A549 (cell line): ENCODE results near the gene RARB. TPM values are rescaled to one million over a fixed set of nuclear protein-coding genes. Genes with fewer than 3 reads are reported as not detected.

Source experiments
- ATAC-seq, 2 experiments: fragments of 200-7000 bp in 1 of 2; fragments of >200 bp in 1 of 2; cut with Nextera tagmentation in 1 of 2; cut with Tn5 transposase in 1 of 2; 3 replicates each; pipeline versions ENCODE4 v1.8.0 to v1.9.1; 2018 to 2020; ENCODE audit warnings: mild to moderate bottlenecking in 1 of 2, moderate library complexity in 1 of 2
- CTCF ChIA-PET: fragments of 300-600 bp; sonication (Branson Sonifier 250); formaldehyde crosslinking; extraction: SDS; loops from one replicate; lab custom pipeline; 2021; ENCODE audit warnings: antibody characterized with exemption, inconsistent platforms; lab: Yijun Ruan, JAX
- POLR2A ChIA-PET: fragments of 350-600 bp; formaldehyde crosslinking; extraction: SDS; loops from one replicate; lab custom pipeline; 2021; ENCODE audit warnings: antibody characterized with exemption, inconsistent platforms; lab: Yijun Ruan, JAX
- DNase-seq, 2 experiments: peaks; one replicate each; pipeline versions ENCODE4 v3.0.0 to v3.0.0-alpha.2; 2011 to 2016; ENCODE audit warnings: low read depth in 1 of 2, low spot score in 1 of 2
- FAIRE-seq: peaks from 2 replicates; lab custom pipeline; 2011; peaks lifted over from hg19 to GRCh38; lab: Jason Lieb, UNC
- H3K27ac ChIP-seq, 2 experiments: fragments of >200 bp; sonication (Bioruptor Twin); formaldehyde crosslinking; 3 replicates each; pipeline ENCODE4 v1.5.1; 2016 to 2017
- H3K4me1 ChIP-seq: fragments of >200 bp; sonication (Bioruptor Twin); formaldehyde crosslinking; 3 replicates; pipeline ENCODE4 v1.6.1; 2016
- H3K4me2 ChIP-seq: fragments of >200 bp; sonication (Bioruptor Twin); formaldehyde crosslinking; 3 replicates; pipeline ENCODE4 v1.6.1; 2016
- H3K4me3 ChIP-seq: fragments of >200 bp; sonication (Bioruptor Twin); formaldehyde crosslinking; 3 replicates; pipeline ENCODE4 v1.5.1; 2016
- H3K9me3 ChIP-seq: fragments of >200 bp; sonication (Bioruptor Twin); formaldehyde crosslinking; 3 replicates; pipeline ENCODE4 v1.6.1; 2016
- ATOH8 ChIP-seq: fragments of 250-450 bp; sonication (Bioruptor Pico); IDR thresholded peaks from 2 replicates; pipeline ENCODE4 v1.5.0; 2020; ENCODE audit warnings: low read depth, mild to moderate bottlenecking, moderate library complexity
- BCL3 ChIP-seq: fragments of >200 bp; sonication (Bioruptor Twin); formaldehyde crosslinking; IDR thresholded peaks from 3 replicates; pipeline ENCODE4 v1.6.1; 2016
- CBX2 ChIP-seq: fragments of 200-600 bp; sonication (generic); IDR thresholded peaks from 2 replicates; pipeline ENCODE4 v1.6.1; 2016; ENCODE audit warnings: low read depth, mild to moderate bottlenecking, borderline replicate concordance
- CHD2 ChIP-seq: fragments of 150-350 bp; IDR thresholded peaks from 2 replicates; pipeline ENCODE4 v1.6.1; 2014; ENCODE audit warnings: low read length; ENCODE audit not compliant: partially characterized antibody
- EHF ChIP-seq: fragments of 250-450 bp; sonication (Bioruptor Pico); IDR thresholded peaks from 2 replicates; pipeline ENCODE4 v1.5.0; 2020; ENCODE audit warnings: mild to moderate bottlenecking
- EHMT2 ChIP-seq: fragments of 200-600 bp; sonication (generic); IDR thresholded peaks from 2 replicates; pipeline ENCODE4 v1.6.1; 2016; ENCODE audit warnings: antibody characterized with exemption, low read depth, mild to moderate bottlenecking, moderate library complexity
- ELK1 ChIP-seq: fragments of 150-350 bp; IDR thresholded peaks from 2 replicates; pipeline ENCODE4 v1.6.1; 2014; ENCODE audit warnings: low read depth, mild to moderate bottlenecking, low read length
- EP300 ChIP-seq, 2 experiments: fragments of >200 bp; sonication (Bioruptor Twin); formaldehyde crosslinking; IDR thresholded peaks; 2 replicates in 1 of 2; 3 replicates in 1 of 2; pipeline ENCODE4 v1.6.1; 2016 to 2017
- HES2 ChIP-seq: fragments of >200 bp; sonication (Bioruptor Twin); formaldehyde crosslinking; IDR thresholded peaks from 2 replicates; pipeline ENCODE4 v1.6.1; 2016
- HEYL ChIP-seq: fragments of 250-450 bp; sonication (Bioruptor Pico); IDR thresholded peaks from 2 replicates; pipeline ENCODE4 v1.8.0; 2021; ENCODE audit warnings: mild to moderate bottlenecking, moderate library complexity
- HOXA7 ChIP-seq: fragments of 250-450 bp; sonication (Bioruptor Pico); IDR thresholded peaks from 2 replicates; pipeline ENCODE4 v1.5.0; 2020; ENCODE audit warnings: mild to moderate bottlenecking, moderate library complexity
- JUN ChIP-seq, 2 experiments: fragments of >200 bp; sonication (Bioruptor Twin); formaldehyde crosslinking; IDR thresholded peaks; 2 replicates in 1 of 2; 3 replicates in 1 of 2; pipeline ENCODE4 v1.6.1; 2016 to 2017
- JUNB ChIP-seq: fragments of >200 bp; sonication (Bioruptor Twin); formaldehyde crosslinking; IDR thresholded peaks from 2 replicates; pipeline ENCODE4 v1.6.1; 2016
- MAX ChIP-seq: IDR thresholded peaks from 2 replicates; pipeline ENCODE4 v1.6.1; 2012
- MYC ChIP-seq: IDR thresholded peaks from 2 replicates; pipeline ENCODE4 v1.6.1; 2012; ENCODE audit warnings: mild to moderate bottlenecking, inconsistent platforms, low read length, improper control_type of control experiment, borderline replicate concordance
- NR3C1 ChIP-seq: fragments of >200 bp; sonication (Bioruptor Twin); formaldehyde crosslinking; IDR thresholded peaks from 3 replicates; pipeline ENCODE4 v1.6.1; 2017
- PBX3 ChIP-seq: IDR thresholded peaks from 2 replicates; pipeline ENCODE4 v1.6.1; 2012
- POLR2A ChIP-seq: IDR thresholded peaks from 2 replicates; pipeline ENCODE4 v1.6.1; 2012; ENCODE audit warnings: mild to moderate bottlenecking, low read length
- POLR2AphosphoS2 ChIP-seq: conservative IDR thresholded peaks from 2 replicates; pipeline ENCODE4 v1.6.1; 2012; ENCODE audit warnings: low read length, improper control_type of control experiment, inconsistent platforms
- RAD21 ChIP-seq, 2 experiments: fragments of >200 bp in 1 of 2; sonication (Bioruptor Twin) in 1 of 2; formaldehyde crosslinking in 1 of 2; IDR thresholded peaks in 1 of 2; conservative IDR thresholded peaks in 1 of 2; 2 replicates in 1 of 2; 3 replicates in 1 of 2; pipeline ENCODE4 v1.6.1; 2012 to 2018; ENCODE audit warnings: inconsistent platforms in 1 of 2
- RARB ChIP-seq: fragments of 250-450 bp; sonication (Bioruptor Pico); IDR thresholded peaks from 2 replicates; pipeline ENCODE4 v1.8.0; 2021; ENCODE audit warnings: mild to moderate bottlenecking, moderate library complexity
- REST ChIP-seq: fragments of 200-600 bp; sonication (generic); IDR thresholded peaks from 2 replicates; pipeline ENCODE4 v1.6.1; 2016; ENCODE audit warnings: antibody characterized with exemption, mild to moderate bottlenecking, moderate library complexity
- TP53 ChIP-seq: fragments of 250-450 bp; sonication (Bioruptor Pico); IDR thresholded peaks from 2 replicates; pipeline ENCODE4 v1.5.0; 2021; ENCODE audit warnings: mild to moderate bottlenecking, moderate library complexity
- USF2 ChIP-seq: fragments of 450-650 bp; IDR thresholded peaks from 2 replicates; pipeline ENCODE4 v1.6.1; 2014; ENCODE audit warnings: antibody characterized with exemption
- ZC3H11A ChIP-seq: fragments of 450-650 bp; IDR thresholded peaks from 2 replicates; pipeline ENCODE4 v1.6.1; 2014; ENCODE audit warnings: antibody characterized with exemption, mild to moderate bottlenecking
- ZNF302 ChIP-seq: fragments of 250-450 bp; sonication (Bioruptor Pico); IDR thresholded peaks from 2 replicates; pipeline ENCODE4 v1.9.0; 2021; ENCODE audit warnings: inconsistent platforms, mild to moderate bottlenecking, moderate library complexity
- ZSCAN20 ChIP-seq: fragments of 250-450 bp; sonication (Bioruptor Pico); IDR thresholded peaks from 2 replicates; pipeline ENCODE4 v1.8.0; 2022; ENCODE audit warnings: mild to moderate bottlenecking, moderate library complexity
- WGBS: methylation state at CpG from one replicate; pipeline ENCODE4 v1.1.6; 2017; ENCODE audit errors: missing lambda C conversion rate; 5-methylcytosine and 5-hydroxymethylcytosine counted together
- polyA plus RNA-seq, 4 experiments: library from polyadenylated mRNA; depleted of rRNA in 3 of 4; stranded (reverse); fragments of >200 nt; fragmentation: RNase III in 1 of 4; extraction: RNeasy Plus Mini Kit Qiagen cat#74134 plus additional on column Dnase treatment in 1 of 4; gene quantifications; 2 replicates in 3 of 4; 3 replicates in 1 of 4; pipeline ENCODE4 v1.2.3, GENCODE V29; 2011 to 2017

The RARB gene
- polyA plus RNA-seq, 2 of the 4 experiments (the other 2 are of a cell fraction): 24.5 to 30.8 TPM

GRCh38 chr3:25548836-25549235 lies 120.8 kb downstream of the RARB start:
- no peak for TF ChIP-seq HES2
- no peak for TF ChIP-seq REST
- TF ChIP-seq ZNF302 (CRISPR knock-in tag): no peak
- TF ChIP-seq CHD2: no peak
- TF ChIP-seq ATOH8 (CRISPR knock-in tag): no peak
- TF ChIP-seq PBX3: no peak
- no peak for TF ChIP-seq EHF (CRISPR knock-in tag)
- TF ChIP-seq RARB: no peak
- no peak for TF ChIP-seq HOXA7 (CRISPR knock-in tag)
- TF ChIP-seq JUN (IDR thresholded peaks at IDR 0.05): no peak
- no peak for TF ChIP-seq EP300 (IDR thresholded peaks at IDR 0.05)
- no peak for TF ChIP-seq ELK1
- TF ChIP-seq JUNB: no peak
- TF ChIP-seq NR3C1: no peak
- no peak for TF ChIP-seq ZC3H11A
- TF ChIP-seq, all 56 proteins: peak for 0
- Histone ChIP-seq H3K4me3 (no peak overlapping the region), H3K9me3 (no peaks in the 10 kb centered on the region), H3K4me2 (no peak overlapping the region), H3K4me1 (peaks cover 13% of the 10 kb centered on the region; the same call in 1 of the 3 replicates), H3K27ac (no peak overlapping the region)
- WGBS: 77% methylated on average over 2 of the region's 2 CpGs
- FAIRE-seq (no peak), DNase-seq (no peak), ATAC-seq (no peak)
- POLR2A ChIA-PET: no interaction called here
- CTCF ChIA-PET: interaction anchor here (0.6 to 1.4 kb wide), 3 partner anchors 9 to 906 kb away, joined by 3 to 4 read pairs (median 4); no protein-coding TSS in a partner anchor

GRCh38 chr3:25552251-25552650 lies 124.2 kb downstream of the RARB start:
- TF ChIP-seq POLR2A (no peak), USF2 (no peak), EHMT2 (no peak), BCL3 (no peak), CBX2 (no peak), POLR2AphosphoS2 (no peak), MYC (no peak), MAX (no peak), EHF (CRISPR knock-in tag) (no peak), EP300 (IDR thresholded peaks at IDR 0.05) (no peak), ZC3H11A (no peak), HEYL (CRISPR knock-in tag) (no peak), TP53 (CRISPR knock-in tag) (no peak), RAD21 (conservative IDR thresholded peaks at IDR 0.05 in 1 of 2, IDR thresholded peaks at IDR 0.05 in 1 of 2) (no peak), JUNB (no peak), ATOH8 (CRISPR knock-in tag) (no peak), ZSCAN20 (CRISPR knock-in tag) (no peak)
- peaks cover 13% of the 10 kb centered on the region; the same call in 1 of the 3 replicates for H3K4me1 ChIP-seq
- no peak overlapping the region for H3K27ac ChIP-seq
- no peak for ATAC-seq
- no peak for DNase-seq
- H3K4me3 ChIP-seq: no peak overlapping the region
- ChIA-PET CTCF (interaction anchor here (0.6 to 1.2 kb wide), 2 partner anchors 26 to 42 kb away, joined by 3 read pairs; no protein-coding TSS in a partner anchor), POLR2A (no interaction called here)
- WGBS: 86% methylated on average over 3 of the region's 3 CpGs
- no peak for FAIRE-seq
- no peak overlapping the region for H3K4me2 ChIP-seq
- H3K9me3 ChIP-seq: no peaks in the 10 kb centered on the region
